ENCODE data around the gene ZNF621.

The ZNF621 gene

DNA sequence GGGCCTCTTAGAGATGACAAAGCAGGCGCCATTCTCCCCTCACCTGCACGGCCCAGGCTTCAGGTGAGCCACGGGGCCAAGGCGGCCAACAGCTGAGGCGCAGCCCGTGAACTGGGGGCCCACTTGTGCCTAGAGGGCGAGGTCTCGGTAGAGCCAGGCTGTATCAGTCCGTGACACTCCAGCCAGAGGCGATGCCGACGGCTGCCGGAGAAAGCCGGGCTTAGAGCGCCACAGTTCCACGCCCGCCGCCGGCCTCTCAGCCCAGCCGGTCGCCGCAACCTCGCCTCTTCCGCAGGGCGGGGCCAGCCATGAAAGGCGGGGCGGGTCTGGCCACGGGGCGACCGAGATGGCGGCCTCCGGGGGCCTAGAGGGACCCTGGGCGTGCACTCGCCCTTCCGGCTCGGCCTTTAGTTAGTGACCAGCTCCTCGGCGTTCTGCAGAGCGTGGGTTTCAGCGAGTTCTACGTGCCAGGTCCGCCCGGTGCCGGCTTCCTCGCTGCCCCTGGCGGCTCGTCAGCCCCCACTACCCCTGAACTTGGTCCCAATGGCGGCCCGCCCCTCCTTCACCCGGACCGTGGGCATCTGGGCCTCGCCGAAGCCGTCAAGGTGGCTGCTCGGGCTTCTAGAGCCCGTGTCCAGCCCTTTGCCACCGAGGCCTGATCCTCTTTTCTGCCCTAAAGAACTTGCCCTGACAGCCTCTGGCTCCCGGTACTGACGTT, at the start of gene ZNF621:
Gene ZNF621 (plus strand): TSS at position 393 of the 718 bp plus-strand sequence. CDS start 881 bp downstream, outside the sequence.
- DNase-seq = peak; percentile 80

- peak; percentile 60 for DNase-seq
Observed at GRCh38 chr3:40476478-40477470, 48.0 kb upstream of the ZNF621 start, which contains the start of gene ZNF619. TSS of gene ZNF619 (plus strand) at chr3:40477122. CDS start at chr3:40477980, 858 bp downstream.

- DNase-seq = no peak
Observed at GRCh38 chr3:40477666-40478065, 47.1 kb upstream of the ZNF621 start.

GRCh38 chr3:40487172-40487571, 37.6 kb upstream of the ZNF621 start:
- no peak for DNase-seq

- DNase-seq = no peak
Observed at GRCh38 chr3:40490916-40491315, 33.8 kb upstream of the ZNF621 start.

GRCh38 chr3:40494698-40495097, 30.1 kb upstream of the ZNF621 start:
- no peak for DNase-seq

GRCh38 chr3:40497288-40497687, 27.5 kb upstream of the ZNF621 start:
- no peak for DNase-seq

GRCh38 chr3:40499952-40500351, 24.8 kb upstream of the ZNF621 start:
- no peak for DNase-seq

GRCh38 chr3:40502034-40502433, 22.7 kb upstream of the ZNF621 start:
- DNase-seq = no peak

GRCh38 chr3:40504636-40505430, 19.9 kb upstream of the ZNF621 start:
- no peak for DNase-seq

GRCh38 chr3:40505599-40506462, 18.9 kb upstream of the ZNF621 start, which contains the start of gene ZNF620:
TSS of gene ZNF620 (plus strand) at chr3:40506039. CDS start at chr3:40506353, 314 bp downstream.
- peak; percentile 89 for DNase-seq

DNA sequence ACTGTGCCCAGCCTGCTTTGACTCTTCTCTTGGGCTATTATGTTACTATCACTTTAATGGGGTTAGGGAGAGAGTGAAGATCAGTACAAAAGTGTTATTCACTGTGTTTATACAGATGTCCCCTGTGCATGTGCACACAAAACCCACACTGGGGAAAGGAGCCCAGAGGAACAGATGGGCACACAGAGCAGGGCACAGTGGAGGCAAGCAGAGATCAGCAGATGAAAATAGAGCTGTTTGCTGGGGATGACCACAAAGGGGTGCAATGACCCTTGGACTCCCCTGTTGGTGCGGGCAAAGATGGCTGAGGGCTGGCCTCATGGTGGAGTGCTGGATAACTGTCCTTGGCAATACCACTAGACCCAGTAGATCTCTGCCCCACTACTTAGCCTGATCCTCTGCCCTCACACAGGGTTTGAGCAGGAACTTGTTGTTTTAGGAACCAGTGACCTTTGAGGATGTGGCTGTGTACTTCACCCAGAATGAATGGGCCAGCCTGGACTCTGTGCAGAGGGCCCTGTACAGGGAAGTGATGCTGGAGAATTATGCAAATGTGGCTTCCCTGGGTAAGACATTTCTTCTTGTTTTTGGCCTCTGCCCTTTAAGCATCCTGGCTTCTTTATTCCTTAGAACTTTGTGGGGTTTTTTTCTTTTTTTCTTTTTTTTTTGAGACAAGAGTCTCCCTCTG, 13.6 kb upstream of the ZNF621 start:
- no peak for DNase-seq

- no peak for DNase-seq
Observed at GRCh38 chr3:40516201-40516600, 8.6 kb upstream of the ZNF621 start.

GRCh38 chr3:40518067-40518466, 6.7 kb upstream of the ZNF621 start:
- no peak for DNase-seq

DNA sequence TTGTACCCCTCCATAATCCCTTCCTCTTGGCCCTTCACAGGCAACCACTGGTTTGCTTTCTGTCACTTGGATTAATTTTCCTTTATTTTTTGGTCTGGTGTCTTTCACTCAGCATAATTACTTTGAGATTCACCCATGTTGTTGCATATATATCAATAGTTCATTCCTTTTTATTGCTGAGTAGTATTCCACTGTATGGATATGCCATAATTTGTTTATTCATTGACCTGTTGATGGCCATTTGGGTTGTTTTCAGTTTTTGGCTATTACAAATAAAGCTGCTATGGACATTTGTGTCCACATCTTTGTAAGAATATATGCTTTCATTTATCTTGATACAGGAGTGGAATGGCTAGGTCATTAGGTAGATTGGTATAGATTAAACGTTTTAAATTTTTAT, 5.9 kb upstream of the ZNF621 start:
- DNase-seq = no peak

DNA sequence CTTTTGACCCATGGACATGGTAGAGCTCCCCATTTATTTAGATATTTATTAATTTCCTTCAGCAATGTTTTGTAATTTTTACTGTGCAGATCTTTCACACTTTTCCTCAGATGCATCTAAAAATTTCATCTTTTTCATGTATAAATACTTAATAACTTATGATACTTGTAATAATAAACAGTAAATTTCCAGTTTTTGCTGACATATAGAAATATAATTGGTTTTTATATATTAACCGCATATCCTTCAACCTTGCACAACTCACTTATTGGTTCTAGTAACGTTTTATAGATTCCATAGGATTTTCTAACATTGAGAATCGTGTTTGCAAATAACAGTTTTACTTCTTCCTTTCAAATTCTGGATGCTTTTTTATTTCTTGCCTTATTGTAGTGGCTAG, 3.5 kb upstream of the ZNF621 start:
- DNase-seq = no peak

GRCh38 chr3:40523781-40524180, 979 bp upstream of the ZNF621 start:
- no peak for DNase-seq

DNA sequence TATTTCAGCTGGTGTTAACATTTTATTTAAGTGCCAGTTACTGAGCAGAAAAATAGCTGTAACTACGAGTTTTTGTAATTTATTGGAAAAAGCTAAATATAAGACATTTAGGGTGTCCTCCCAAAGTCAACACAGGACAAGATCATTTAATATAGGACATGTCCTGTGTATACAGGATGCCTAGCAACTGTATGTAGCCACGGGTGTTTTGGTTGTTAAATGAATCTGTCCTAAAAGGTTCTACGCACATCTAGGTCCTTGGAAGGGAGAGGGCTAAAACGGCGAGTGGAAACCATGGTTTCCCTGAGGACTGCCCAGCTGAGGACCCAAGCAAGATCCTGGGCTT, 565 bp upstream of the ZNF621 start:
- no peak for DNase-seq

GRCh38 chr3:40528426-40528825, 3.7 kb downstream of the ZNF621 start:
- DNase-seq = no peak

GRCh38 chr3:40532252-40532651, 7.5 kb downstream of the ZNF621 start:
- no peak for DNase-seq

DNA sequence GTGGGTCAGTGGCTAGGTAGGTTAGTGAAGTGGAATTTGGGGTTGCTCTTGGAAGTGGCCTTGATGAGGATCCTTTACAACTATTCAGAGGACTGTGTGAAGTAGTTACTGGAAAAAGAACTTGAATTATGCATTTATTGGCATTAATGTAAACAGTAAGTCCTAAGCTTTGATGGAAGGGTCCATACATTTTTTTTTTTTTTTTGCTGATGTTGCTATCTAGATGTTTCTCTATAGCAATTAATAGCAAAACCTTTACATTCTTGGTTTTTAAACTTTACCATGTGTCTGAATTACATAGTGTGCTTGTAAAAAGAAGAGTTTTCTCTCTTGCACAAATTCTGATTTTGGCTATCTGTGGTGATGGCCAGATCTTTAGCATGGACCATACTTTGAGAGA, 9.5 kb downstream of the ZNF621 start:
- DNase-seq = no peak

Data from NCI-H146 (cell line).